D721Med (cell line): ENCODE data around the gene DDX25.

Source experiments
- DNase-seq: peaks from one replicate; pipeline ENCODE4 v3.0.0; 2011; ENCODE audit warnings: low spot score; ENCODE audit not compliant: insufficient read length
- FAIRE-seq: peaks from 2 replicates; lab custom pipeline; 2011; peaks lifted over from hg19 to GRCh38; lab: Jason Lieb, UNC
- TF ChIP-seq, protein P1 (sequence below): IDR thresholded peaks from 2 replicates; pipeline ENCODE4 v1.5.1; 2012; ENCODE audit warnings: mild to moderate bottlenecking, control low read depth; ENCODE audit not compliant: insufficient read depth; ENCODE audit errors: missing control alignments

DDX25 gene

DNA sequence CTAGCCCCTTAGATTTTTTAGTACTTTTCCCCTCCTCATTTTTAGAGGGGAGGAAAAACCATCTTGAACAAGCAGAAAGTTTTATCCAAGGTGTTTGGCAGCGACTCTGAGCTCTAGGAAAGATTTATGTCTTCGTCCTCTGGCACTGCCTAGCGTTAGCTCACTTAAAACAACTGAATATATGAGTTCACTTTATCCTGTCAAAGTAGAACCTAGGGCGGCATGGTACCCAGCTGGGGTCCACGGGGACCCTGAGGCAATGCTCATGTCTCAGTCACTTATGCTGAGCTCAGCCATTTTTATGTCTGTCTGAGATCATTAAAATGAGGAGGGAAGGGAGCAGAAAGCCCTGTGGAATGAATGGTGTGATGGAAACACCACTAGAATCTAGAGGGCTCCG lies 27.4 kb downstream of the DDX25 start:
- DNase-seq = no peak
- FAIRE-seq = no peak
- TF ChIP-seq, protein P1, sequence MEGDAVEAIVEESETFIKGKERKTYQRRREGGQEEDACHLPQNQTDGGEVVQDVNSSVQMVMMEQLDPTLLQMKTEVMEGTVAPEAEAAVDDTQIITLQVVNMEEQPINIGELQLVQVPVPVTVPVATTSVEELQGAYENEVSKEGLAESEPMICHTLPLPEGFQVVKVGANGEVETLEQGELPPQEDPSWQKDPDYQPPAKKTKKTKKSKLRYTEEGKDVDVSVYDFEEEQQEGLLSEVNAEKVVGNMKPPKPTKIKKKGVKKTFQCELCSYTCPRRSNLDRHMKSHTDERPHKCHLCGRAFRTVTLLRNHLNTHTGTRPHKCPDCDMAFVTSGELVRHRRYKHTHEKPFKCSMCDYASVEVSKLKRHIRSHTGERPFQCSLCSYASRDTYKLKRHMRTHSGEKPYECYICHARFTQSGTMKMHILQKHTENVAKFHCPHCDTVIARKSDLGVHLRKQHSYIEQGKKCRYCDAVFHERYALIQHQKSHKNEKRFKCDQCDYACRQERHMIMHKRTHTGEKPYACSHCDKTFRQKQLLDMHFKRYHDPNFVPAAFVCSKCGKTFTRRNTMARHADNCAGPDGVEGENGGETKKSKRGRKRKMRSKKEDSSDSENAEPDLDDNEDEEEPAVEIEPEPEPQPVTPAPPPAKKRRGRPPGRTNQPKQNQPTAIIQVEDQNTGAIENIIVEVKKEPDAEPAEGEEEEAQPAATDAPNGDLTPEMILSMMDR = no peak

DNA sequence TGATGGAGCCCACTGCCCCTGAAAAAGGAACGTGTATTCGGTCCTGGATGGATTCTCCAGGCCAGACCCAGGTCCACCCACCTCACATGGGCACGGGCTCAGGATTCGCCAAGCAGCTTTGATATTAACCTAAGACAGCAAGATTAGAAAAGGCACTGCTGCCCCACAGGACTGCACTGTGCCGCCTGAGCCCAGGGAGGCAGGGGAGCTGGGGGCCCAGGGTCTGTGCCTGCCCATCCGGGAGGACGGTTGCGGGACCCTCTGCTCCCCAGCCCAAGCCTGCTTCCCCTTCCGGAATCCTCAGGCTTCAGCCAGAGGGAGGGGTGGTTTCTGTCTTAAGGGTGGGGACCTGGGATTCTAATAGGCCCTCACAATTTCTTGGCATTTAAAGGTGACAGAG lies 28.0 kb downstream of the DDX25 start:
- no peak for DNase-seq
- no peak for FAIRE-seq
- TF ChIP-seq, protein P1 = no peak

DNA sequence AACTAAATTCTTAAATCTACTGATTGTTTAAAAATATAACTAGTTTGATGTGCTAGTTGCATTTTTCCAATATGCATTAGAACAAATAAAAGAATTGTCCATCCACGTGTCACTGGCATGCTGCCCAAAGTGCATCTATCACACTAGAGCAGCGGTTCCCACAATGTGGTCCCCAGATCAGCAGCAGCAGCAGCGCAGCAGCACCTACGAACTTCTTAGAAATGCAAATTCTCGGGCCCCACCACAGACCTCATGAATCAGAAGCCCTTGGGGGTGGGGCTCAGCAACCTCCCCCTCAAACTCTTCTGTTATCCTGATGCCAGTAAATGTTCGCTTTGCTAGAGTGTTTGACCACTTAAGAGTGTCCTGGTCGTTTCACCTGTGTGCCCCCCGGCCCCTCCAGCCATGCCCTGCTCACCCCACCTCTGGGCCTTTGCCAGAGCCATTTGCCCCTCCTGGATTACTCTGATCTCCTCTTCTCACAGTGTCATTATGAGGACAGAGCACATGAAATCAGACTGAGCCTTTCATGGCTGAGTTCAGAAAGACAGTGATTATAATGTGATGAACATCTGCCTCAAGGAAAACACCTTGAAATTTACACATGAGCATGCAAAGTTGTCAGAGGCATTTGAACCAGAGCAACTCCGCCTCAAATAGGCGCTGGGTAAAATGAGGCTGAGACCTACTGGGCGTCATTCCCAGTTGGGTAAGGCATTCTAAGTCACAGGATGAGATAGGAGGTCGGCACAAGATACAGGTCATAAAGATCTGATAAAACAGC lies 28.9 kb downstream of the DDX25 start:
- FAIRE-seq = no peak
- DNase-seq = no peak
- TF ChIP-seq, protein P1 = no peak

DNA sequence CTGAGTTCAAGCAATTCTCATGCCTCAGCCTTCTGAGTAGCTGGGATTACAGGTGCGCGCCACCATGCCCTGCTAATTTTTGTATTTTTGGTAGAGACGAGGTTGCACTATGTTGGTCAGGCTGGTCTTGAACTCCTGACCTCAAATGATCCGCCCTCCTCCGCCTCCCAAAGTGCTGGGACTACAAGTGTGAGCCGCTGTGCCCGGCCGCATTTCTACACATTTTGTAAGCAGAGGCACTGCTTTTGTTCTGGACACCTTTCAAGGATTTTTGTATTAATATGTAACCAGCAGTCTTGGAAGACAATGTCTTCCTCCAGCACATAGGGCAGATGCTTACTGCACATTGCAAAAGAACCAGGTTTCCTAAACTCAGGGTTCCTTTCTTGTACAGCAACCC lies 30.2 kb downstream of the DDX25 start:
- DNase-seq = no peak
- TF ChIP-seq, protein P1 = no peak
- FAIRE-seq = no peak

DNA sequence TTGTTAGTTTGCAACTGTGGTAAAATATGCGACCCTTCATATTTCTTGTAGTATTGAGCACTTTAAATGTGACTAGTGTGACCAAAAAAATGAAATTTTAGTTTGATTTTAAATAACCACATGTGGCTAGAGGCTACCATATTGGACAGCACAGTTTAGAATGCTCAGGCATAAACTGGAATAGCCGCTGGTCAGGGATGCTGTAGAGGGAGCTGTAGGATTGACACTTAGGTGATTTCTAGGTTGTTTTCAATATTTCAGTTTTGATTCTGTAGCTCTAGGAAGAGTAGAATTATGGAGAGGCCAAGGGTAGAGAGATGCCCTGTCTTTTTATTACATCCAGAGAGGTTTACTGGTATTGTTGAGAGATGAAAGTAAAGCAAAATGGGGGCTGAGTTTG lies 30.7 kb downstream of the DDX25 start:
- DNase-seq (no peak), FAIRE-seq (no peak)

DNA sequence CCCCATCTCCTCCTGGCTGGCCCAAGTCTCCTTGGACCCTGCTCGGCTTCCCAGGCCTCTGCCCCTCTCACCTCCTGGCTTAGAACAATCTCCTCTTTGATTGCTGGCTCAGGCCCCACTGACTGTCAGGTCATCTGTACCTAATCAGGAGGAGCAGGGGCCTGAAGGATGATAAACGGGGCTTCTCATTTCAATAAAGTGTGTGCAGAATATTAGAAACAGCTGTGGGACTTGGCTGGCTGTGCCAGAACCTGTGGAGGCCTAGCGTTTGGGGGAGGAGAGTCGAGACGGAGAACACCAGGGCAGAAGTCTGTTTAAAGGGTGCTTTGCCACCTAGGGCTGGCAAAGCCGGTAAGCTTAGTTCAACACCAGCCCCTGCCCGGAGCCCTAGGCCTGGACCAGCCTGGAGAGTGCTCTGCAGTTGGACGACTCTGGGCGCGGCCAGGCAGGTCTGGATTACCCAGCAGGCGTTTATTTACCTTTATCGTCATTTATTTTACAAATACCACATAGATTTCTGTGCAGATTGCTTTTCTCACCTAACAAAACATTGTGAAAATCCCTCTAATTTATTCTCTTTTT lies 31.4 kb downstream of the DDX25 start:
- DNase-seq (no peak), FAIRE-seq (no peak)
- TF ChIP-seq, protein P1 = no peak

More for the DNA sequence above, 30.7 kb downstream of the DDX25 start:
- TF ChIP-seq, protein P1 = no peak

DNA sequence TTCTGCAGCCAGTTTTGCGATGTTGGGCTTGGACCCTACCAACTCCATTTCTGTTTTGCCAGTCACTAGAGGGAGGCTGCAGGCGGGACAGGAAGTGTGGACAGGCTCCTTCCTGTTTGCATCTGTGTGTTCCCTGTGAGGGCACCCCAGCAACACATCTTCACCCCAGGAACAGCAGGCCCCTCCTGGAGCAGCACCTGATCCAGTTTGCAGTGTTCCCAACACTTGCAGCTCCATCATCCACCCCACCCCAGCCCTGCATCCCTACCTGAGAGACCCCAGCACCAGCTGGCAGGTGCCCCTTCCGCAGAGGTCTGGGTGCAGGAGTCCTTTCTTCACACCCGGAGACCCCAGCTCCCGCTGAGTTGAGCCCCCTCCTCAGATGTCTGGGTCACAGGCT lies 34.1 kb downstream of the DDX25 start:
- TF ChIP-seq, protein P1 = no peak
- FAIRE-seq (no peak), DNase-seq (no peak)
